Activated T-helper 2 cell treated with anti-CD3 and anti-CD28 coated beads, Interferon-gamma antibody, Interleukin-2, Interleukin-4, amounts not matched to agents 10 μg/mL and 5 μg/mL and 100 μg/mL, durations not matched to agents 14 hours and 24 hours and 36 hours (primary cell): ENCODE measurements around the gene E2F3. TPM values are rescaled to one million over a fixed set of nuclear protein-coding genes. Genes with fewer than 3 reads are reported as not detected.

Experiments
- DNase-seq: peaks from one replicate; pipeline ENCODE4 v3.0.0; 2021; ENCODE audit warnings: low spot score
- H3K27ac Mint-ChIP-seq: one replicate; pipeline ENCODE4 v1.8.0; 2021; ENCODE audit warnings: mixed read lengths
- H3K27me3 Mint-ChIP-seq: one replicate; pipeline ENCODE4 v1.8.0; 2021; ENCODE audit warnings: low read depth, mixed read lengths
- H3K36me3 Mint-ChIP-seq: one replicate; pipeline ENCODE4 v1.8.0; 2021; ENCODE audit warnings: low read depth, mixed read lengths
- H3K4me1 Mint-ChIP-seq: one replicate; pipeline ENCODE4 v1.8.0; 2021; ENCODE audit warnings: low read depth, mixed read lengths
- H3K4me3 Mint-ChIP-seq: one replicate; pipeline ENCODE4 v1.8.0; 2021; ENCODE audit warnings: low read depth, mild to moderate bottlenecking, moderate library complexity, mixed read lengths
- H3K9me3 Mint-ChIP-seq: one replicate; pipeline ENCODE4 v1.8.0; 2021; ENCODE audit warnings: mixed read lengths
- intact Hi-C: fragments of 100-400 bp; cut with micrococcal nuclease; formaldehyde crosslinking; loops from one replicate; pipeline ENCODE4 v1.15.1; 2023
- total RNA-seq: library from RNA; stranded (reverse); gene quantifications from 2 replicates; pipeline ENCODE4 v1.2.3, GENCODE V29; 2022

Gene E2F3
- total RNA-seq, 1 donor from 2014 or later = 27.9 TPM

- peak overlapping the region; percentile 93 for H3K27ac Mint-ChIP-seq
- intact Hi-C loops = loop anchor here (1.0 to 5.0 kb wide), 3 partner anchors 9 to 322 kb away; partner anchors contain the start of gene MBOAT1
- H3K27me3 Mint-ChIP-seq = no peaks in the 10 kb centered on the region
- H3K9me3 Mint-ChIP-seq = no peaks in the 10 kb centered on the region
- peak overlapping the region; percentile 26 for H3K4me3 Mint-ChIP-seq
- DNase-seq = no peak
- peaks cover 21% of the 10 kb centered on the region for H3K36me3 Mint-ChIP-seq
- H3K4me1 Mint-ChIP-seq = peaks cover 48% of the 10 kb centered on the region
Measured at GRCh38 chr6:20533746-20534294, 132.1 kb downstream of the E2F3 start.

DNA sequence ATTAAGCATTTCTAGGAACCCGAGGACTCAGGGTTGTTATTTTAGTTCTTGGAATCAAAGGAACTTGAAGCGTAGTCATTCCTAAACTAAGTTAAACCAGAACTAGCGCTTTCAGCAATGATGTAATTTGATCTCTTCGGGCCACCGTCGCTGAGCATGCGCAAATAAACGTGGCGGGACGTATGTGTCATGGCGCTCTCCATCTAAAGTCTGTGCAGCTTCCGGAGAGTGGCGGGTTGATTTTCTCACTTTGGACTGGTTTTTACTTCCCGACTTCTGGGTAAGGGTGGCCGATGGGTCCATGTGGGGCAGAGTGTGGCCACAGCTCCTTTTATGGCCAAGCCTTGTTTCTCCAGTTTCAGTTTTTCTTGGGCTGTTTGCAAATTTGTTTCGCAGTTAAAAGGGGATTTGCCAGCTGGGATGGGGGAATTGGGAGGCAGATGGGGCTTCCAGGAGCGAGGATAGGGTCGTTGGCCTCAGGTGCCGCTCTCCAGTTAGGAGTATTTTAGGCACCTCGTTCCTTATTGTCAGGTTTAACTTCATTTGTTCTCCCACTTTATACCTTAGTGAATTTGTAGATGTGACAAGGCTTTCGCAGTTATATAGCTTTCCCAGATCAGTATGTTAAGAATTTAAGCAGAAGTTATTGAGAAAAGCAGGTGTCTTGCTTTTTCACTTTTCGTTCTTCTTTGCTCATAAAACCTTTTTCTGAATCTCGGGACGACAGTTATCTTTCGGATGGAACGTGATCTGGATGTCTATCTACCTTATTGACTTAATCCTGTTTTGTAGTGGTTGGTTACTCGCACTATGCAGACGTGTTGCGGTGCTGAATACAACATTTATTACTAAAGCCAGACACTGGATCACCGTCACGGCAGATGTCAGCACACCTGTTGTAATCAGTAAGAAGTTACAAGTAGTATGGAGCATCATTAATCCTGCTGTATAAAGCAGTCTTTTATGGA lies 132.9 kb downstream of the E2F3 start, which contains the start of gene CDKAL1:
Gene CDKAL1, plus strand, starts transcription at position 163 of the 968 bp plus-strand sequence. CDS start 11,894 bp downstream, outside the sequence.
- peak within 1 kb of the TSS; percentile 93 for H3K4me3 Mint-ChIP-seq
- H3K9me3 Mint-ChIP-seq = no peaks in the 10 kb centered on the region
- peak; percentile 91 for DNase-seq
- peak within 1 kb of the TSS; percentile 93 for H3K27ac Mint-ChIP-seq
- peaks cover 51% of the 10 kb centered on the region for H3K4me1 Mint-ChIP-seq
- peaks cover 26% of the 10 kb centered on the region for H3K36me3 Mint-ChIP-seq
- intact Hi-C loops = loop anchor here (1.0 to 5.0 kb wide), 3 partner anchors 9 to 322 kb away; partner anchors contain the start of gene MBOAT1
- no peaks in the 10 kb centered on the region for H3K27me3 Mint-ChIP-seq

- intact Hi-C loops = no loop called here
- DNase-seq = no peak
- H3K9me3 Mint-ChIP-seq = no peaks in the 10 kb centered on the region
- no peak overlapping the region for H3K4me3 Mint-ChIP-seq
- H3K27me3 Mint-ChIP-seq = no peaks in the 10 kb centered on the region
- H3K4me1 Mint-ChIP-seq = peaks cover 64% of the 10 kb centered on the region
- peaks cover 52% of the 10 kb centered on the region for H3K36me3 Mint-ChIP-seq
- H3K27ac Mint-ChIP-seq = no peak overlapping the region
Measured at GRCh38 chr6:20538131-20538662, 136.5 kb downstream of the E2F3 start.

DNA sequence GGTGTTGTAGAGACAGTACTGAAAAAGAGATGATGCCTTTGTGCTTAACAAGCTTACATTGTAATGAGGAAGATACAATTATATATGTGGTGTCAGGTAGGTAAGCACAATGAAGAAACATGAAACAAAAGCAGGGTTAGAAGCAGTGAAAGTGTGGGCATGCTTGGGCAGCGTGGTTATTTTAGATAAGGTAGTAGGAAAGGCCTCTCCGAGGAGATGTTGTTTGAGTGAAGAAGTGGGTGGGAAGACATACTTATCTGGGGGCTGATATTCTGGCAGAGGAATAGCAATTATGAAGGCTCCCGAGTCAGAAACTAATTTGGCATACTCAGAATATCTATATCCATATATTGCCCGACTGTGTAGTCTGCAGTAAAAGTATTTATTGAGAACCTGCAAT lies 137.2 kb downstream of the E2F3 start:
- H3K9me3 Mint-ChIP-seq = no peaks in the 10 kb centered on the region
- H3K4me3 Mint-ChIP-seq = peak overlapping the region; percentile 0
- H3K27me3 Mint-ChIP-seq = no peaks in the 10 kb centered on the region
- peaks cover 52% of the 10 kb centered on the region for H3K36me3 Mint-ChIP-seq
- peak overlapping the region; percentile 21 for H3K27ac Mint-ChIP-seq
- peaks cover 61% of the 10 kb centered on the region for H3K4me1 Mint-ChIP-seq
- no peak for DNase-seq
- intact Hi-C loops = no loop called here

DNA sequence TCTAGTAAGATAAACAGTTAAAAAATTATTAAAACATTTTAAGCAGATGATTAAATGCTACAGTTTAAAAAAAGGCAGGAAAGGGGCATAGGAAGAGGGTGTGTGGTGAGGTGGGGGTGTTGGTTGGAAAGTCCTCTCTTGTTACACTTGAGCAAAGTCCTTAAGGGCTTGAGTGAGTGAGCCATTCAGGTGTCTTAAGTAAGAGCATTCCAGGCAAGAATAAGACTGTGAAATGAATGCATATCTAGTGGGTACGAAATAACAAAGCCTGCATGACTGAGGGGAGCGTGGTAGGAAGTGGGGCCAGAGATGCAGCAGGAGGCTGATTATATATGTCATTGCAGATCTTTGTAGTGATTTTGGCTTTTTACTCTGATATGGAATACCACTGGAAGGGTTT lies 137.7 kb downstream of the E2F3 start:
- no peaks in the 10 kb centered on the region for H3K9me3 Mint-ChIP-seq
- no peak overlapping the region for H3K27ac Mint-ChIP-seq
- intact Hi-C loops = no loop called here
- H3K4me3 Mint-ChIP-seq = no peak overlapping the region
- H3K4me1 Mint-ChIP-seq = peaks cover 63% of the 10 kb centered on the region
- peaks cover 52% of the 10 kb centered on the region for H3K36me3 Mint-ChIP-seq
- no peaks in the 10 kb centered on the region for H3K27me3 Mint-ChIP-seq
- no peak for DNase-seq

DNA sequence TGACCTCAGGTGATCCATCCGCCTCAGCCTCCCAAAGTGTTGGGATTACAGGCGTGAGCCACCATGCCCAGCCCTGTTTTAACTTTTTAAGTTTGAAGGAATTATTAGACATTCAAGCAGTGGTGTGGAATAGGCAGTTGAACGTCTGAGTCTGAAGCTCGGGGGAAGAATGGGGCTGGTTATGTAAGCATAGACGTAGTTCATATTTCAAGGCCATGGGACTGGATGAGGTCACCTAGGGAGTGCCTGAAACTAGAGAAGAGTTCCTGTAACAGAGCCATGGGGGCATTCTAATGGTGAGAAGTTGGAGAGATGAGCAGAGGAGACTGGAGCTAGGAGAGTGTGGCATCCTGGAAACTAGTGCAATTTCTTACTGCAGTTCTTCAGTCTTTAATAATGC lies 139.0 kb downstream of the E2F3 start:
- Mint-ChIP-seq H3K9me3 (peaks cover 5% of the 10 kb centered on the region), H3K4me1 (peaks cover 62% of the 10 kb centered on the region), H3K4me3 (no peak overlapping the region), H3K27me3 (no peaks in the 10 kb centered on the region), H3K36me3 (peaks cover 57% of the 10 kb centered on the region), H3K27ac (no peak overlapping the region)
- intact Hi-C loops = loop anchor here (5.0 to 10.0 kb wide), 5 partner anchors 167 to 1527 kb away; no protein-coding TSS in a partner anchor
- DNase-seq = no peak

- Mint-ChIP-seq H3K4me1 (peaks cover 61% of the 10 kb centered on the region), H3K4me3 (no peak overlapping the region), H3K36me3 (peaks cover 59% of the 10 kb centered on the region), H3K9me3 (peaks cover 9% of the 10 kb centered on the region), H3K27ac (no peak overlapping the region), H3K27me3 (no peaks in the 10 kb centered on the region)
- intact Hi-C loops = loop anchor here (5.0 to 10.0 kb wide), 5 partner anchors 166 to 1526 kb away; no protein-coding TSS in a partner anchor
- no peak for DNase-seq
Measured at GRCh38 chr6:20541382-20541781, 139.7 kb downstream of the E2F3 start.

DNA sequence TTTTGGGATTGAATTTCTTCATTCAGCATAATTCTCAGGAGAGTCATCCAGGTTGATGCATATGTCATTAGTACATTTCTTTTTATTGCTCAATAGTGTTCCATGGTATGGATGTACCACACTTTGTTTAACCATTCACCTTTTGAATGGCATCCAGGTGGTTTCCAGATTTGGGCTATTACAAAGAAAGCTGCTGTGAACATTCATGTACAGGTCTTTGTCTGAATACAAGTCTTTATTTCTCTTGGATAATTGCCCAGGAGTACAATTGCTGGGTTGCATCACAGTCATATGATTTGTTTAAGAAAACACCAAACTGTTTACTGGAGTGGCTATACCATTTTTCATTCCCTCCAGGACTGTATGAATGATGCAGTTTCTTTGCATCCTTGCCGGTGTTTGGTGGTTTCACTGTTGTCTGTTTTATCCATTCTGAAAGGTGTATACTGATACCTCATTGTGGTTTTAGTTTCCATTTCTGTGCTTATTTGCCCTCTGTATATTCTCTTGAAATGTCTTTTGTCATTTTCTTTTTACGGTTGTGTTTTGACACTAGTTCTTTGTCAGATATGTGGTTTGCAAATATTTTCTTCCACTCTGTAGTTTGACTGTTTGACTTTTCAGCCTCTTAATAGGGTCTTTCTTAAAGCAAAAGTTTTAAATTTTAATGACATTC lies 141.4 kb downstream of the E2F3 start:
- peaks cover 65% of the 10 kb centered on the region for H3K36me3 Mint-ChIP-seq
- peaks cover 56% of the 10 kb centered on the region for H3K4me1 Mint-ChIP-seq
- DNase-seq = peak; percentile 31
- H3K9me3 Mint-ChIP-seq = peaks cover 9% of the 10 kb centered on the region
- peak overlapping the region; percentile 88 for H3K27ac Mint-ChIP-seq
- H3K27me3 Mint-ChIP-seq = no peaks in the 10 kb centered on the region
- peak overlapping the region; percentile 59 for H3K4me3 Mint-ChIP-seq
- intact Hi-C loops = loop anchor here (1.0 to 10.0 kb wide), 10 partner anchors 9 to 1524 kb away; partner anchors contain the start of gene CDKAL1

Other genes with a start within 250 kb of the E2F3 start
- gene MBOAT1, start 189.4 kb upstream of the E2F3 start, total RNA-seq = 32.8 and 33.8 TPM in 2 replicates
- gene CDKAL1, start 132.6 kb downstream of the E2F3 start, total RNA-seq = 30.5 and 31.2 TPM in 2 replicates